Loucy (cell line): Measurements from ENCODE around the gene NUDT1.

Experiments used
- CTCF ChIP-seq: fragments of 200-600 bp; sonication (generic); conservative IDR thresholded peaks from 2 replicates; pipeline ENCODE4 v1.5.1; 2014; ENCODE audit warnings: mild to moderate bottlenecking, antibody characterized with exemption, low read length
- EZH2phosphoT487 ChIP-seq: fragments of 200-600 bp; IDR thresholded peaks from 2 replicates; pipeline ENCODE4 v1.6.1; 2018; ENCODE audit warnings: antibody characterized with exemption, mild to moderate bottlenecking, moderate library complexity, borderline replicate concordance

- TF ChIP-seq CTCF, result no peak
- TF ChIP-seq EZH2phosphoT487, result no peak
Observed at GRCh38 chr7:2290877-2291276, 48.9 kb downstream of the NUDT1 start.
